ENCODE results near the gene MCC. TPM values are rescaled to one million over a fixed set of nuclear protein-coding genes. Genes with fewer than 3 reads are reported as not detected.

Gene MCC
- total RNA-seq, 2 experiments from 2014 or later = 0.25 TPM; not detected in 1

GRCh38 chr5:113017881-113018635, 470.2 kb downstream of the MCC start:
- ChIA-PET CTCF (ENCODE audit: unreplicated experiment) (no interaction called here), POLR2A (interaction anchor here (0.6 to 1.6 kb wide), 3 partner anchors 10 to 91 kb away, joined by 3 read pairs; no protein-coding TSS in a partner anchor)

GRCh38 chr5:113005454-113005853, 482.8 kb downstream of the MCC start:
- DNase-seq (ENCODE audit: low spot score) = no peak
- no peaks in the 10 kb centered on the region for H3K9me2 ChIP-seq (ENCODE audit: insufficient read depth, low read length)
- H4K20me1 ChIP-seq (ENCODE audit: insufficient read depth, low read length) = no peaks in the 10 kb centered on the region
- CTCF ChIA-PET (ENCODE audit: unreplicated experiment) = no interaction called here
- BruUV-seq (replicated peaks) = no TSS peak
- H3K79me2 ChIP-seq (ENCODE audit: insufficient read depth, low read depth, low read length) = no peaks in the 10 kb centered on the region
- no peaks in the 10 kb centered on the region for H3K9me3 ChIP-seq (ENCODE audit: low read length)
- no peak overlapping the region for H3K4me2 ChIP-seq (ENCODE audit: low read length)
- intact Hi-C loops (cut with micrococcal nuclease; ENCODE audit: unreplicated experiment) = no loop called here
- no peak overlapping the region for H3K27ac ChIP-seq (ENCODE audit: low read depth, low read length, poor library complexity, severe bottlenecking)
- TF ChIP-seq CTCF (conservative IDR thresholded peaks at IDR 0.05; ENCODE audit: low read length) (no peak), EZH2phosphoT487 (IDR thresholded peaks at IDR 0.05; ENCODE audit: borderline replicate concordance, low read depth, low read length) (no peak)
- no peaks in the 10 kb centered on the region for H3K4me1 ChIP-seq (ENCODE audit: insufficient read depth, low read length, poor library complexity, severe bottlenecking)
- H3K36me3 ChIP-seq (ENCODE audit: insufficient read depth, low read length) = peaks cover 95% of the 10 kb centered on the region
- POLR2A ChIA-PET = interaction anchor here (0.7 kb wide), 1 partner anchor 265 kb away, joined by 3 read pairs; no protein-coding TSS in a partner anchor
- H3K4me3 ChIP-seq (ENCODE audit: low read depth, low read length, poor library complexity, severe bottlenecking) = no peak overlapping the region
- H2AFZ ChIP-seq (ENCODE audit: low read length) = no peak overlapping the region

More at GRCh38 chr5:113017881-113018635, 470.2 kb downstream of the MCC start:
- H3K4me2 ChIP-seq (ENCODE audit: low read length) = no peak overlapping the region
- H2AFZ ChIP-seq (ENCODE audit: low read length) = no peak overlapping the region
- no peaks in the 10 kb centered on the region for H3K79me2 ChIP-seq (ENCODE audit: insufficient read depth, low read depth, low read length)
- H3K4me3 ChIP-seq (ENCODE audit: low read depth, low read length, poor library complexity, severe bottlenecking) = no peak overlapping the region
- no peaks in the 10 kb centered on the region for H3K9me2 ChIP-seq (ENCODE audit: insufficient read depth, low read length)
- DNase-seq (ENCODE audit: low spot score) = no peak
- H3K36me3 ChIP-seq (ENCODE audit: insufficient read depth, low read length) = peaks cover 87% of the 10 kb centered on the region
- H3K4me1 ChIP-seq (ENCODE audit: insufficient read depth, low read length, poor library complexity, severe bottlenecking) = peaks cover 27% of the 10 kb centered on the region
- no peaks in the 10 kb centered on the region for H3K9me3 ChIP-seq (ENCODE audit: low read length)
- no peak overlapping the region for H3K27ac ChIP-seq (ENCODE audit: low read depth, low read length, poor library complexity, severe bottlenecking)
- no peaks in the 10 kb centered on the region for H4K20me1 ChIP-seq (ENCODE audit: insufficient read depth, low read length)
- BruUV-seq (replicated peaks) = no TSS peak
- TF ChIP-seq CTCF (conservative IDR thresholded peaks at IDR 0.05; ENCODE audit: low read length) (no peak), EZH2phosphoT487 (IDR thresholded peaks at IDR 0.05; ENCODE audit: borderline replicate concordance, low read depth, low read length) (no peak)
- intact Hi-C loops (cut with micrococcal nuclease; ENCODE audit: unreplicated experiment) = no loop called here

GRCh38 chr5:113003763-113004162, 484.5 kb downstream of the MCC start:
- H3K27ac ChIP-seq (ENCODE audit: low read depth, low read length, poor library complexity, severe bottlenecking) = no peak overlapping the region
- H3K4me1 ChIP-seq (ENCODE audit: insufficient read depth, low read length, poor library complexity, severe bottlenecking) = no peaks in the 10 kb centered on the region
- intact Hi-C loops (cut with micrococcal nuclease; ENCODE audit: unreplicated experiment) = no loop called here
- no TSS peak for BruUV-seq (replicated peaks)
- H2AFZ ChIP-seq (ENCODE audit: low read length) = no peak overlapping the region
- H3K36me3 ChIP-seq (ENCODE audit: insufficient read depth, low read length) = peaks cover 87% of the 10 kb centered on the region
- peaks cover 6% of the 10 kb centered on the region; the same call in 1 of the 2 replicates for H3K79me2 ChIP-seq (ENCODE audit: insufficient read depth, low read depth, low read length)
- H3K9me3 ChIP-seq (ENCODE audit: low read length) = no peaks in the 10 kb centered on the region
- H3K4me3 ChIP-seq (ENCODE audit: low read depth, low read length, poor library complexity, severe bottlenecking) = no peak overlapping the region
- POLR2A ChIA-PET = interaction anchor here (0.9 to 1.6 kb wide), 3 partner anchors 15 to 18 kb away, joined by 3 to 4 read pairs (median 3); no protein-coding TSS in a partner anchor
- no peaks in the 10 kb centered on the region for H3K9me2 ChIP-seq (ENCODE audit: insufficient read depth, low read length)
- CTCF ChIA-PET (ENCODE audit: unreplicated experiment) = no interaction called here
- DNase-seq (ENCODE audit: low spot score) = no peak
- no peak overlapping the region for H3K4me2 ChIP-seq (ENCODE audit: low read length)
- TF ChIP-seq EZH2phosphoT487 (IDR thresholded peaks at IDR 0.05; ENCODE audit: borderline replicate concordance, low read depth, low read length) (no peak), CTCF (conservative IDR thresholded peaks at IDR 0.05; ENCODE audit: low read length) (no peak)
- H4K20me1 ChIP-seq (ENCODE audit: insufficient read depth, low read length) = peaks cover 2% of the 10 kb centered on the region; the same call in 1 of the 2 replicates
